ENCODE data around the gene ZKSCAN1.
"Not testable (repeated sequence)": the region's sequence is repeated elsewhere in the genome, so short reads cannot be mapped to it uniquely, and the experiment has no call there.

Gene ZKSCAN1

GRCh38 chr7:100003711-100004661 lies 11.4 kb upstream of the ZKSCAN1 start:
- no peak for DNase-seq (ENCODE audit: low spot score)

GRCh38 chr7:100007887-100008286 lies 7.5 kb upstream of the ZKSCAN1 start:
- no peak for DNase-seq (ENCODE audit: low spot score)

GRCh38 chr7:100008525-100008924 lies 6.9 kb upstream of the ZKSCAN1 start:
- no peak for DNase-seq (ENCODE audit: low spot score)

- not testable (repeated sequence) for DNase-seq (ENCODE audit: low spot score)
Measured at GRCh38 chr7:100009952-100010351, 5.4 kb upstream of the ZKSCAN1 start.

GRCh38 chr7:100010901-100011300 lies 4.5 kb upstream of the ZKSCAN1 start:
- DNase-seq (ENCODE audit: low spot score): no peak

- no peak for DNase-seq (ENCODE audit: low spot score)
Measured at GRCh38 chr7:100011516-100011915, 3.9 kb upstream of the ZKSCAN1 start.

GRCh38 chr7:100012385-100013327 lies 2.7 kb upstream of the ZKSCAN1 start:
- DNase-seq (ENCODE audit: low spot score): not testable (repeated sequence)

- DNase-seq (ENCODE audit: low spot score): no peak
Measured at GRCh38 chr7:100013328-100013676, 2.1 kb upstream of the ZKSCAN1 start.

GRCh38 chr7:100016215-100016901 lies 962 bp downstream of the ZKSCAN1 start:
- DNase-seq (ENCODE audit: low spot score): no peak

- DNase-seq (ENCODE audit: low spot score): no peak
Measured at GRCh38 chr7:100017300-100017699, 1.9 kb downstream of the ZKSCAN1 start.

GRCh38 chr7:100017875-100018274 lies 2.5 kb downstream of the ZKSCAN1 start:
- DNase-seq (ENCODE audit: low spot score): no peak

- DNase-seq (ENCODE audit: low spot score): no peak
Measured at GRCh38 chr7:100019908-100020307, 4.5 kb downstream of the ZKSCAN1 start.

GRCh38 chr7:100021297-100021696 lies 5.9 kb downstream of the ZKSCAN1 start:
- no peak for DNase-seq (ENCODE audit: low spot score)

- no peak for DNase-seq (ENCODE audit: low spot score)
Measured at GRCh38 chr7:100022621-100023020, 7.2 kb downstream of the ZKSCAN1 start.

GRCh38 chr7:100023526-100023925 lies 8.1 kb downstream of the ZKSCAN1 start:
- DNase-seq (ENCODE audit: low spot score): no peak

GRCh38 chr7:100024020-100024619 lies 8.7 kb downstream of the ZKSCAN1 start:
- no peak for DNase-seq (ENCODE audit: low spot score)

- no peak for DNase-seq (ENCODE audit: low spot score)
Measured at GRCh38 chr7:100027197-100027596, 11.8 kb downstream of the ZKSCAN1 start.

GRCh38 chr7:100029596-100029995 lies 14.2 kb downstream of the ZKSCAN1 start:
- DNase-seq (ENCODE audit: low spot score): no peak

GRCh38 chr7:100033526-100033925 lies 18.1 kb downstream of the ZKSCAN1 start:
- no peak for DNase-seq (ENCODE audit: low spot score)

GRCh38 chr7:100034871-100035510 lies 19.6 kb downstream of the ZKSCAN1 start:
- DNase-seq (ENCODE audit: low spot score): no peak

GRCh38 chr7:100035876-100036275 lies 20.5 kb downstream of the ZKSCAN1 start:
- no peak for DNase-seq (ENCODE audit: low spot score)
